ENCODE measurements around the gene RERE.

Gene RERE

GRCh38 chr1:8689431-8690252, 127.8 kb downstream of the RERE start:
- no peak for DNase-seq (ENCODE audit: low read depth in 2 of 2)

GRCh38 chr1:8687538-8687937, 129.9 kb downstream of the RERE start:
- no peak for DNase-seq (ENCODE audit: low read depth in 2 of 2)

- no peak for DNase-seq (ENCODE audit: low read depth in 2 of 2)
Observed at GRCh38 chr1:8687039-8687438, 130.4 kb downstream of the RERE start.

GRCh38 chr1:8685463-8685862, 132.0 kb downstream of the RERE start:
- no peak for DNase-seq (ENCODE audit: low read depth in 2 of 2)

- DNase-seq (ENCODE audit: low read depth in 2 of 2) = no peak
Observed at GRCh38 chr1:8684590-8684989, 132.8 kb downstream of the RERE start.

GRCh38 chr1:8682573-8682972, 134.9 kb downstream of the RERE start:
- DNase-seq (ENCODE audit: low read depth in 2 of 2) = no peak

- DNase-seq (ENCODE audit: low read depth in 2 of 2) = no peak
Observed at GRCh38 chr1:8681911-8682310, 135.5 kb downstream of the RERE start.

GRCh38 chr1:8680664-8681650, 136.5 kb downstream of the RERE start:
- no peak for DNase-seq (ENCODE audit: low read depth in 2 of 2)

- no peak for DNase-seq (ENCODE audit: low read depth in 2 of 2)
Observed at GRCh38 chr1:8679929-8680663, 137.3 kb downstream of the RERE start.

GRCh38 chr1:8679395-8679800, 138.0 kb downstream of the RERE start:
- DNase-seq (ENCODE audit: low read depth in 2 of 2) = no peak

GRCh38 chr1:8678673-8679394, 138.6 kb downstream of the RERE start:
- no peak for DNase-seq (ENCODE audit: low read depth in 2 of 2)

GRCh38 chr1:8677782-8678181, 139.7 kb downstream of the RERE start:
- no peak for DNase-seq (ENCODE audit: low read depth in 2 of 2)

GRCh38 chr1:8676813-8677212, 140.6 kb downstream of the RERE start:
- no peak for DNase-seq (ENCODE audit: low read depth in 2 of 2)

- no peak for DNase-seq (ENCODE audit: low read depth in 2 of 2)
Observed at GRCh38 chr1:8676072-8676471, 141.4 kb downstream of the RERE start.

GRCh38 chr1:8674912-8675311, 142.5 kb downstream of the RERE start:
- peak in 1 of 2 experiments; percentile 34 for DNase-seq (ENCODE audit: low read depth in 2 of 2)

GRCh38 chr1:8674481-8674880, 143.0 kb downstream of the RERE start:
- DNase-seq (ENCODE audit: low read depth in 2 of 2) = no peak

GRCh38 chr1:8671306-8671917, 146.0 kb downstream of the RERE start:
- DNase-seq (ENCODE audit: low read depth in 2 of 2) = peak in 1 of 2 experiments; percentile 46

- no peak for DNase-seq (ENCODE audit: low read depth in 2 of 2)
Observed at GRCh38 chr1:8670371-8670818, 147.0 kb downstream of the RERE start.

GRCh38 chr1:8669606-8670335, 147.7 kb downstream of the RERE start:
- DNase-seq (ENCODE audit: low read depth in 2 of 2) = no peak
